ELR (cell line): ENCODE measurements around the gene LELP1.

Source experiments
- DNase-seq: peaks from one replicate; pipeline ENCODE4 v3.0.0-alpha.2; 2015; ENCODE audit warnings: low read depth

LELP1 gene

GRCh38 chr1:153203130-153203529, at the start of gene LELP1:
Gene LELP1 (plus strand): TSS chr1:153203430. CDS start chr1:153204708, 1,278 bp downstream.
- no peak for DNase-seq

GRCh38 chr1:153155541-153155940, 47.7 kb upstream of the LELP1 start:
- no peak for DNase-seq

GRCh38 chr1:153168686-153169085, 34.5 kb upstream of the LELP1 start:
- DNase-seq = no peak

- no peak for DNase-seq
Measured at GRCh38 chr1:153174624-153175023, 28.6 kb upstream of the LELP1 start.

GRCh38 chr1:153178922-153179321, 24.3 kb upstream of the LELP1 start:
- no peak for DNase-seq

DNA sequence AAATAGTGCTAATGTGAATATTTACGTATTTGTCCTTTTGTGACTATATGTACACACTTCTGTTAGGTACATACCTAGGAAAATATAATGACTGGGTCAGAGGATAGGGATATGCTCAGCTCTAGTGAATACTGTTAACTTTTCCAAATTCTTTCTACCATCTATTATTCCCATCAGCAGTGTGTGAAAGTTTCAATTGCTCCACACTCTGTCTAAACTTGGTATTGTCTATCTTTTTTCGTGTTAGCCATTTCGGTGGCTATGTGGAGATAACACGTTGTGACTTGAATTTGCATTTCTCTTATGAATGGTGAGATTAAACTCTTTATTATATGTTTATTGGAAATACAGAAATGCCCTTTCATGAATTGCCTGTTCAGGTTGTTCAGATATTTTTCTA, 22.7 kb upstream of the LELP1 start:
- DNase-seq = no peak

DNA sequence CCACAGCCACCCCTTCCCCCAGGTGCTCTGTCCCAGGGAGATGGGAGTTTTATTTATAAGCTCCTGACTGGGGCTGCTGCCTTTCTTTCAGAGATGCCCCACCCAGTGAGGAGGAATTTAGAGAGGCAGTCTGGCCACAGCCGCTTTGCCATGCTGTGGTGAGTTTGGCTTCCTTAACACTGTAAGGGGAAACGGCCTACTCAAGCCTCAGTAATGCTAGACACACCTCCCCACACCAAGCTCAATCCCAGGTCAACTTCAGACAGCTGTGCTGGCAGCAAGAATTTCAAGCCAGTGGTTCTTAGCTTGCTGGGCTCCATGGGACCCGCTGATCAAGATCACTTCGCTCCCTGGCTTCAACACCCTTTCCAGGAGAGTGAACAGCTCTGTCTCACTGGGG, 14.9 kb upstream of the LELP1 start:
- DNase-seq = peak; percentile 8

DNA sequence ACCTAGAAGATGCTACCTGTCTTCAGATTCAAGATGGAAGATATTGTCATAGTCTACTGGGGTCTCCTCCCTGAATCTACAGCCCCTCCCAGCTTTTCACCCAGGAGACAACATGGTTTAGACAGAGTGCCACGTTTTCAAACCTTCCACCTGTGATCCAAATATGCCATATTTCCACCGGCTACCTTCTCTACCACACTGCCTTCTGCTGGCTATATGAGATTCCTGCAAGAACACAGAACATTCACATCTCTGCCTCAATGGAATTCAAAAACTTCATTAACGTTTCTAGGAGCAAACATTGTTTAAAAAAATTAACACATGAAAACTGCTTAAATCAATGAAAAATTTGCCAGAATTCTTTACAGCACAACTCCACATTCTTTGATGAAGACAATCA, 12.9 kb upstream of the LELP1 start:
- DNase-seq = peak; percentile 12

- DNase-seq = peak; percentile 30
Measured at GRCh38 chr1:153192697-153193096, 10.5 kb upstream of the LELP1 start.

DNA sequence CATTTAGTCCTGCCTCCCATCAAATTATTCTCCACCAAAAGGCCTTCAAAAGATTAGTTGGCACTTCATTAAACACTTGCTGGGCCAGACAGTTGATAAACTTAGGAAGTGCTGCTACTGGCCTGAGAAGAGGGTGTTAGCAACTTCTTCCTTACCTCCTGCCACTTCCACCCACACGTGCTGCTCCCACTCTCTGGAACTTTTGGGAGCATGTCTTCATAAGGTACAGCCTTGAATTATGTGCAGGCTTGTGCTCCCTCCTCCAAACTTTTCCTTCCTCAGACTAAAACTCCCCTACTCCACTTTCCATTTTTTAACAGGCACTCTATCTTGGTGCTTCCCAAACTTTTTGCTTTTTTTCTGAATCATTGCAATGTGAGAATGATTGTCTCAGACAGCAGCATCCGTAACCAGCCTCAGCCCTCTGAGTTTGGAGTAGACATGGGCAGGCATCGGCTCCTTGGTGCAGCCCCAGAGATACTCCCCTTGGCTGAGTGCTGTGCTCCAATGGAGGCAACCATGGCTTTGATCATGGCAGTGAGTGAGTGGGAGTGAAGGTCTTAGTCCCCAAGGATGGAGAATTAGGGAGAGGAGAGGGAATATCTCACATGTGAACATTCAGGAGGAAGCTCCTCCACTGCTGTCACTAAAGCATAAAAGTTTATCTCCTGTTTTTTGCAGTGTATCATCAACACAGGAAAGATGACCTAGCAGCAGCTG, 8.7 kb upstream of the LELP1 start:
- no peak for DNase-seq

GRCh38 chr1:153195216-153195615, 8.0 kb upstream of the LELP1 start:
- DNase-seq = no peak

- DNase-seq = no peak
Measured at GRCh38 chr1:153202006-153202405, 1.2 kb upstream of the LELP1 start.

GRCh38 chr1:153206631-153207030, 3.4 kb downstream of the LELP1 start:
- no peak for DNase-seq

GRCh38 chr1:153210206-153210605, 7.0 kb downstream of the LELP1 start:
- DNase-seq = no peak

GRCh38 chr1:153212201-153212600, 9.0 kb downstream of the LELP1 start:
- DNase-seq = no peak

GRCh38 chr1:153213519-153213918, 10.3 kb downstream of the LELP1 start:
- DNase-seq = no peak

- peak; percentile 32 for DNase-seq
Measured at GRCh38 chr1:153217212-153217611, 14.0 kb downstream of the LELP1 start, which contains the start of gene PRR9. Gene PRR9 (plus strand): TSS chr1:153217584. CDS start chr1:153218145, 561 bp downstream.

- DNase-seq = no peak
Measured at GRCh38 chr1:153217744-153218416, 14.7 kb downstream of the LELP1 start.

DNA sequence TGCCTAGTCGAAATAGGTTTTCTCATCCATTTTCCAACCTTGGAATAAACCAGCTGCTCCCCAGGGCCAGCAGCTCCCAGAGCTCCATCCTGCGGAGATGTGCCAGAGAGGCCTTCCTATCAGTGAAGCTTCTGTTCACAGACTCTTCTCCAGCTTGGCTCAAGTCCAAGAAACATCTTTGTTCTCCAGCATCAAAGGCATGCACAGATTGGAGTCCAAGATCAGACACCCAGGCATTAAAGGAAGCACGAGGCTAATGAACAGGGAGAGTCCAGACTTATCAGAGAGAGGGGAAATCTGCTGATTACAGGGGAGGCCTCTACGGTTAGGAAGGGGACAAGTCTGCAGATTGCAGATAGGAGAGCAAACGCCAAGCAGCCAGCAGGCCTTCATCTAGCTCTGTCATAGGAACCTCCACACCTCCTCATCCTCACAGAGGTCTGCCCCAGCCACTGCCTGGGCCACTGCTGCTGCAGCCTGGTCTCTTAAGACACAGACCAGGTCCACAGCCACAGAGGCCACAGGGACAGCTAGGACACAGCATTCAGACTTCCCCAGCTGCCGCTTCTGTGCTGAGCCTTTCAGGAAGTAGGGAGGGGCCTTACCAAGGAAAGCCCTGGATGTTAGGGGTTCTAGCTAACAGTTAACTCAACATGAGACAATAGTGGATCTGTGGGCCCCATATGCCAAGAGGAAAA, 17.5 kb downstream of the LELP1 start:
- no peak for DNase-seq

DNA sequence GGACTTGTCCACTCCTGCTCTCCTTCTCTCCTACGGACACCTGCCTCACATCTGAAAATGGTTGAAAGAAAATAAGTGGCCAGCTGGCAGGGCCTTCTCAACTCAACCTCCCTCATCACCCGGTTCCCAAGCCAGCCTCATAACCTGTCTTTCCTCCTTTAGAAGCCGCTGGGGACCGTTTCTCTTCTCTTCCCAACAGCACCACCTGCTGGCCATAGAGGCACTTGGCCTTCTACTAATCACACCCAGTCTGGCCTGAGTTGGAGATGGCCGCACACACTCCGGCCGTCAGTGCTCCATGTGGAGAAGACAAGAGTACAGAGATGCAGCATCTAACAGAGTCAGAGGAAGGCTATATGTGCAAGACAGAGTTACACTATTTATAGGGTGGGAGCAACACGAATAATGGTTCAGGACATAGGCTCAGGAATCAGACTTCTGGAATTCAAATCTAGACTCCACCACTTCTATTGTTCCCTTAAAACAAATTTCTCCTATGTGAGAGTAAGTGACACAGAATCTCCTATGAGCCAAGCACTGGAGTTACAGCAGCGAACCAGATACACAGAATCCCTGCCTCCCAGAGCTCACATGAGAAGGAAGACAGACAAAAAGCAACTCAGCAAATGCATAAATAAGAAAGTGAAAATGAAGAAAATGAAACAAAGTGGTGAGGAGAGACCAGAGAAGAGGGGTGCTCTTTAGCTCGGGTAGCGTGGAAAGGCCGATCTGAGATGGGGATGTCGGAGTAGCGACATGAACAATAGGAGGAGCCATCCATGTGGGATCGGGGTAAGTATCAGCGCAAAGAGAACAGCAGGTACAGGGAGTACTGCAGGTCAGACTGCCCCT, 20.0 kb downstream of the LELP1 start:
- DNase-seq = peak; percentile 70

DNA sequence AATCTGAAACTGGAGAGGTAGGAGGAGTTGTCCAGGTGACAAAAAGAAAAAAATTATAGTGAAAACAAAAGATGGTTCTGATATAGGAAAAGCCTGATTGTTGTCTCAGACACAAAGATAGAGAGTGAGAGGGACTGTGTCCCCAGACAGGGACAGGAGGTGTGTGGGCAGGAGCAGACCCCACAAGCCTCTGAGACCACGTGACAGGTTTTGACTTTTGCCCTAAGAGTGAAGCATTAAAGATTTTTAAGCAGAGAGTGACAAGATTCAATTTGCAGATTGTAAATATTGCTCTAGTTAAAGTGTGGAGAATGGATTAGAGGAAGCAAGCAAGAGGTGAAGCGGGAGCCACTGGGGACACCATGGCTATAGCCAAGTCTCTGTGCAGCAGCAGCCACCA, 24.6 kb downstream of the LELP1 start:
- DNase-seq = no peak

DNA sequence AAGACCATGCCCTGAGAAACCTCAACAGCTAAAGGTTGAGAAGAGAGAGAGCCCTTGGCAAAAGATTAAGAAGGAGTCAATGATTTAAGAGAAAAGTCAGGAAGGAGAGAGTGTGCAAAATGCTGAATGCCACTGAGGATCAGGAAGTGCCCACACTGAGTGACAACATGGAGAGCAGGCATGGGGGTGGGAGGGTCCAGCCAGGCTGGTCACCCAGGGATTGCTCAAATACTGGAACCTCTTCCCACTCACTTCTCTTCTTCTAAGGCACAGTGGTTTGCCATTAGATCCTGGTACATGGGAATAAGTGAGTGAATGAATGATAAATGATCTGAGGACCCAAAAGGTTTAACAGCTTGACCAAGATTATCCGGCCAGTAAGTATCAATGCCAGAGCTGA, 25.3 kb downstream of the LELP1 start:
- no peak for DNase-seq
